IMR-90 (cell line): ENCODE data around the gene OSGEP. TPM values are rescaled to one million over a fixed set of nuclear protein-coding genes. Genes with fewer than 3 reads are reported as not detected.

ENCODE experiments used
- ATAC-seq: fragments of 200-7000 bp; cut with Tn5 transposase; 2 replicates; pipeline ENCODE4 v1.9.1; 2020; ENCODE audit warnings: low read depth, mild to moderate bottlenecking, moderate library complexity
- BruUV-seq: library from RNA; stranded (reverse); fragments of 400-500 nt; replicated peaks from 2 replicates; lab custom pipeline; 2021; lab: Mats Ljungman, UMichigan
- CTCF ChIA-PET: fragments of 300-600 bp; formaldehyde crosslinking; extraction: SDS; loops from one replicate; lab custom pipeline; 2021; ENCODE audit warnings: antibody characterized with exemption; lab: Yijun Ruan, JAX
- POLR2A ChIA-PET: fragments of 300-600 bp; sonication (Branson Sonifier 250); formaldehyde crosslinking; loops from one replicate; lab custom pipeline; 2022; ENCODE audit warnings: antibody characterized with exemption; ENCODE audit not compliant: unreplicated experiment; lab: Charles Lee
- DNase-seq: peaks from one replicate; pipeline ENCODE4 v3.0.0; 2013
- H2AFZ ChIP-seq: replicated peaks from 2 replicates; pipeline ENCODE3; 2013; ENCODE audit warnings: low read length, mild to moderate bottlenecking; ENCODE audit not compliant: poor library complexity
- H2AK5ac ChIP-seq: 2 replicates; pipeline ENCODE4 v1.6.1; 2013; ENCODE audit warnings: low read depth, low read length, inconsistent platforms
- H2AK9ac ChIP-seq: replicated peaks from 2 replicates; pipeline ENCODE3; 2013; ENCODE audit warnings: mild to moderate bottlenecking, low read depth, low read length, moderate library complexity; ENCODE audit not compliant: poor library complexity
- H2BK120ac ChIP-seq: 2 replicates; pipeline ENCODE4 v1.6.1; 2013; ENCODE audit warnings: low read depth, low read length, inconsistent platforms
- H2BK15ac ChIP-seq: 3 replicates; pipeline ENCODE4 v1.6.1; 2013; ENCODE audit warnings: low read depth, low read length, inconsistent platforms
- H2BK20ac ChIP-seq: 2 replicates; pipeline ENCODE4 v1.6.1; 2013; ENCODE audit warnings: low read depth, mild to moderate bottlenecking, inconsistent platforms, low read length, moderate library complexity
- H2BK5ac ChIP-seq: 2 replicates; pipeline ENCODE4 v1.6.1; 2013; ENCODE audit warnings: mild to moderate bottlenecking, low read depth, low read length, inconsistent platforms; ENCODE audit not compliant: poor library complexity, severe bottlenecking
- H3K14ac ChIP-seq: replicated peaks from 2 replicates; pipeline ENCODE4 v1.6.1; 2013; ENCODE audit warnings: low read depth, low read length, inconsistent platforms
- H3K18ac ChIP-seq: 2 replicates; pipeline ENCODE4 v1.6.1; 2013; ENCODE audit warnings: low read depth, low read length, control low read depth
- H3K23ac ChIP-seq: 2 replicates; pipeline ENCODE4 v1.6.1; 2013; ENCODE audit warnings: low read depth, low read length, inconsistent platforms
- H3K27ac ChIP-seq: 2 replicates; pipeline ENCODE4 v1.5.1; 2013; ENCODE audit warnings: mild to moderate bottlenecking, control low read depth, low read length; ENCODE audit not compliant: insufficient read depth
- H3K27me3 ChIP-seq: 2 replicates; pipeline ENCODE4 v1.6.1; 2013; ENCODE audit warnings: low read length; ENCODE audit not compliant: control insufficient read depth, insufficient read depth
- H3K36me3 ChIP-seq: 2 replicates; pipeline ENCODE4 v1.6.1; 2013; ENCODE audit warnings: low read length, mixed read lengths; ENCODE audit not compliant: control insufficient read depth, insufficient read depth
- H3K4ac ChIP-seq: 2 replicates; pipeline ENCODE4 v1.6.1; 2013; ENCODE audit warnings: low read depth, low read length, inconsistent platforms
- H3K4me1 ChIP-seq: 2 replicates; pipeline ENCODE4 v1.6.1; 2013; ENCODE audit warnings: low read length, mixed read lengths; ENCODE audit not compliant: control insufficient read depth, insufficient read depth
- H3K4me2 ChIP-seq: 2 replicates; pipeline ENCODE4 v1.6.1; 2013; ENCODE audit warnings: low read depth, mild to moderate bottlenecking, control low read depth, low read length, moderate library complexity
- H3K4me3 ChIP-seq: 2 replicates; pipeline ENCODE4 v1.5.1; 2013; ENCODE audit warnings: low read depth, mild to moderate bottlenecking, control low read depth, low read length, moderate library complexity; ENCODE audit not compliant: insufficient read depth
- H3K56ac ChIP-seq: 2 replicates; pipeline ENCODE4 v1.6.1; 2013; ENCODE audit warnings: low read length, inconsistent platforms; ENCODE audit not compliant: insufficient read depth; ENCODE audit errors: extremely low read depth
- H3K79me1 ChIP-seq, 2 experiments: 2 replicates each; pipeline ENCODE4 v1.6.1; 2013; ENCODE audit warnings: low read length in 2 of 2, inconsistent platforms in 1 of 2, low read depth in 1 of 2
- H3K9ac ChIP-seq: 2 replicates; pipeline ENCODE4 v1.6.1; 2013; ENCODE audit warnings: low read depth, low read length, control low read depth
- H3K9me1 ChIP-seq: 2 replicates; pipeline ENCODE4 v1.6.1; 2013; ENCODE audit warnings: low read length, inconsistent platforms; ENCODE audit not compliant: insufficient read depth
- H3K9me3 ChIP-seq: 2 replicates; pipeline ENCODE4 v1.6.1; 2013; ENCODE audit warnings: low read length; ENCODE audit not compliant: control insufficient read depth, insufficient read depth
- H4K20me1 ChIP-seq: 2 replicates; pipeline ENCODE4 v1.6.1; 2013; ENCODE audit warnings: low read length, inconsistent platforms; ENCODE audit not compliant: insufficient read depth
- H4K5ac ChIP-seq: 2 replicates; pipeline ENCODE4 v1.6.1; 2013; ENCODE audit warnings: mild to moderate bottlenecking, low read depth, low read length, control low read depth
- H4K8ac ChIP-seq, 2 experiments: 2 replicates each; pipeline ENCODE4 v1.6.1; 2013; ENCODE audit warnings: low read depth in 2 of 2, low read length in 2 of 2, control low read depth in 1 of 2, inconsistent platforms in 1 of 2
- H4K91ac ChIP-seq: 2 replicates; pipeline ENCODE4 v1.6.1; 2013; ENCODE audit warnings: low read depth, low read length, inconsistent platforms; ENCODE audit not compliant: insufficient read depth
- BHLHE40 ChIP-seq: fragments of 150-350 bp; IDR thresholded peaks from 2 replicates; pipeline ENCODE4 v1.6.1; 2016; ENCODE audit warnings: mild to moderate bottlenecking, low read depth, low read length
- CHD1 ChIP-seq: IDR thresholded peaks from 2 replicates; pipeline ENCODE4 v1.6.1; 2012; ENCODE audit warnings: low read depth, low read length, improper control_type of control experiment
- FOS ChIP-seq: fragments of 150-350 bp; IDR thresholded peaks from 2 replicates; pipeline ENCODE4 v1.6.1; 2016; ENCODE audit warnings: low read depth, low read length
- MAFK ChIP-seq: IDR thresholded peaks from 2 replicates; pipeline ENCODE4 v1.6.1; 2012; ENCODE audit warnings: low read depth, low read length, improper control_type of control experiment
- MAZ ChIP-seq: IDR thresholded peaks from 2 replicates; pipeline ENCODE4 v1.6.1; 2012; ENCODE audit warnings: low read depth, mild to moderate bottlenecking, low read length, improper control_type of control experiment, moderate library complexity, borderline replicate concordance
- MXI1 ChIP-seq: IDR thresholded peaks from 2 replicates; pipeline ENCODE4 v1.6.1; 2012; ENCODE audit warnings: low read depth, mild to moderate bottlenecking, low read length, moderate library complexity, borderline replicate concordance
- NFE2L2 ChIP-seq: fragments of 150-350 bp; IDR thresholded peaks from 2 replicates; pipeline ENCODE4 v1.6.1; 2016; ENCODE audit warnings: low read depth, mild to moderate bottlenecking, low read length
- RAD21 ChIP-seq: IDR thresholded peaks from 2 replicates; pipeline ENCODE4 v1.6.1; 2012; ENCODE audit warnings: low read length, improper control_type of control experiment
- RCOR1 ChIP-seq: IDR thresholded peaks from 2 replicates; pipeline ENCODE4 v1.6.1; 2012; ENCODE audit warnings: mild to moderate bottlenecking, low read length, improper control_type of control experiment; ENCODE audit not compliant: insufficient replicate concordance
- RFX5 ChIP-seq: IDR thresholded peaks from 2 replicates; pipeline ENCODE4 v1.8.0; 2012; ENCODE audit warnings: low read depth, mild to moderate bottlenecking, low read length, moderate library complexity
- SMC3 ChIP-seq: fragments of 150-350 bp; IDR thresholded peaks from 2 replicates; pipeline ENCODE4 v1.6.1; 2016; ENCODE audit warnings: low read depth, mild to moderate bottlenecking, antibody characterized with exemption, low read length, moderate library complexity
- WGBS, 2 experiments: methylation state at CpG; one replicate each; pipeline versions ENCODE4 v1.1.5 to v1.1.7; 2013; ENCODE audit warnings: missing lambda C conversion rate in 2 of 2; ENCODE audit not compliant: insufficient read length in 1 of 2; ENCODE audit errors: extremely low coverage in 2 of 2; 5-methylcytosine and 5-hydroxymethylcytosine counted together
- dilution Hi-C: fragments of 300-500 bp; cut with HindIII; formaldehyde crosslinking; loops from one replicate; pipeline ENCODE4 v1.14.3; 2018; ENCODE audit warnings: low sequenced_read_pairs; ENCODE audit not compliant: unreplicated experiment
- in situ Hi-C: fragments of 300-500 bp; cut with MboI; formaldehyde crosslinking; loops from 3 replicates; pipeline ENCODE4 v1.14.3; 2019; ENCODE audit warnings: low sequenced_read_pairs, inconsistent platforms, mixed read lengths
- intact Hi-C: fragments of 100-400 bp; cut with micrococcal nuclease; formaldehyde crosslinking; loops from 2 replicates; pipeline ENCODE4 v1.10.0; 2022
- polyA plus RNA-seq, 3 experiments: library from polyadenylated mRNA; depleted of rRNA; stranded (reverse); fragments of >200 nt; gene quantifications; 2 replicates each; pipeline ENCODE4 v1.2.3, GENCODE V29; 2012; ENCODE audit warnings: low replicate concordance in 1 of 3
- total RNA-seq: library from RNA; depleted of rRNA; stranded (reverse); fragments of >200 nt; gene quantifications from 2 replicates; pipeline ENCODE4 v1.2.3, GENCODE V29; 2012
- TF ChIP-seq, protein P1 (sequence below): fragments of 150-350 bp; IDR thresholded peaks from 2 replicates; pipeline ENCODE4 v1.6.1; 2016; ENCODE audit warnings: low read depth, mild to moderate bottlenecking, low read length, moderate library complexity, borderline replicate concordance
- TF ChIP-seq, protein P2 (sequence below): fragments of 150-350 bp; IDR thresholded peaks from 2 replicates; pipeline ENCODE4 v1.6.1; 2017; ENCODE audit warnings: mild to moderate bottlenecking, antibody characterized with exemption, low read length, low read depth
- TF ChIP-seq, protein P3 (sequence below): conservative IDR thresholded peaks from 2 replicates; pipeline ENCODE4 v1.5.1; 2012; ENCODE audit warnings: mild to moderate bottlenecking, low read depth, low read length, improper control_type of control experiment

Gene OSGEP
- total and polyA plus RNA-seq, 2 of the 4 experiments (the other 2 are of a cell fraction), result 24.7 to 32.4 TPM

DNA sequence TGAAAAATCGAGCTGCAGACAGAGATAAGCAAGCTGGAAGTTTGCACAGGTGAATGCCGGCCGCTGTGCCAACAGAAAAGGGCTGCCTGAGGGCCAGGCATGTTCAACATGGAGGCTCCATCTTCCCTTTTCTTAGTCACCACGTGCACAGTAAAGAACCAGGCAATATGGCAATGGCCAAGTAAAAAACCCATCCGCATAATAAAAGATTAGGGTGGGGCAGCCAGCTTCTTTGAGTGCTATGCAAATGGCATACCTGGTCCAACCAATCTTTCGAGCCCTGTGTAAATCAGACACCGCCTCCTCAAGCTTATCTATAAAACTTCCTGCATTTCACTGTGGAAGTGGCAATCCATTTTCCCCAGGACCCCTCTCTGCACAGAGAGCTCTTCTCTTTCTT is 31.3 kb upstream of the OSGEP start:
- Histone ChIP-seq H3K9ac (no peak overlapping the region), H2BK120ac (no peak overlapping the region), H4K20me1 (no peaks in the 10 kb centered on the region), H3K9me3 (no peaks in the 10 kb centered on the region), H3K4me3 (no peak overlapping the region), H3K27ac (no peak overlapping the region), H3K36me3 (no peaks in the 10 kb centered on the region), H3K56ac (no peak overlapping the region), H2BK15ac (no peak overlapping the region), H2AK9ac (no peak overlapping the region), H2AFZ (no peak overlapping the region), H2BK5ac (no peak overlapping the region), H2BK20ac (no peak overlapping the region), H4K8ac (no peak overlapping the region), H2AK5ac (no peak overlapping the region), H4K5ac (no peak overlapping the region), H3K9me1 (no peaks in the 10 kb centered on the region), H3K23ac (no peak overlapping the region), H3K14ac (no peak overlapping the region), H3K27me3 (no peaks in the 10 kb centered on the region; the same call in none of the 2 replicates), H3K4me2 (no peak overlapping the region), H3K4ac (no peak overlapping the region), H4K91ac (no peak overlapping the region), H3K18ac (no peak overlapping the region), H3K4me1 (no peaks in the 10 kb centered on the region), H3K79me1 (no peaks in the 10 kb centered on the region)
- WGBS, 2 experiments, result 57% methylated on average over 2 of the region's 7 CpGs; no CpG with 5 or more reads in 1 of the 2 experiments
- TF ChIP-seq FOS (no peak), RCOR1 (no peak), RAD21 (no peak), MAFK (no peak), MAZ (no peak), CHD1 (no peak), NFE2L2 (no peak), SMC3 (no peak), RFX5 (no peak), MXI1 (no peak), BHLHE40 (no peak)
- TF ChIP-seq, protein P1, sequence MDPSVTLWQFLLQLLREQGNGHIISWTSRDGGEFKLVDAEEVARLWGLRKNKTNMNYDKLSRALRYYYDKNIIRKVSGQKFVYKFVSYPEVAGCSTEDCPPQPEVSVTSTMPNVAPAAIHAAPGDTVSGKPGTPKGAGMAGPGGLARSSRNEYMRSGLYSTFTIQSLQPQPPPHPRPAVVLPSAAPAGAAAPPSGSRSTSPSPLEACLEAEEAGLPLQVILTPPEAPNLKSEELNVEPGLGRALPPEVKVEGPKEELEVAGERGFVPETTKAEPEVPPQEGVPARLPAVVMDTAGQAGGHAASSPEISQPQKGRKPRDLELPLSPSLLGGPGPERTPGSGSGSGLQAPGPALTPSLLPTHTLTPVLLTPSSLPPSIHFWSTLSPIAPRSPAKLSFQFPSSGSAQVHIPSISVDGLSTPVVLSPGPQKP, result no peak
- TF ChIP-seq, protein P2, sequence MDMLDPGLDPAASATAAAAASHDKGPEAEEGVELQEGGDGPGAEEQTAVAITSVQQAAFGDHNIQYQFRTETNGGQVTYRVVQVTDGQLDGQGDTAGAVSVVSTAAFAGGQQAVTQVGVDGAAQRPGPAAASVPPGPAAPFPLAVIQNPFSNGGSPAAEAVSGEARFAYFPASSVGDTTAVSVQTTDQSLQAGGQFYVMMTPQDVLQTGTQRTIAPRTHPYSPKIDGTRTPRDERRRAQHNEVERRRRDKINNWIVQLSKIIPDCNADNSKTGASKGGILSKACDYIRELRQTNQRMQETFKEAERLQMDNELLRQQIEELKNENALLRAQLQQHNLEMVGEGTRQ, result no peak
- TF ChIP-seq, protein P3, sequence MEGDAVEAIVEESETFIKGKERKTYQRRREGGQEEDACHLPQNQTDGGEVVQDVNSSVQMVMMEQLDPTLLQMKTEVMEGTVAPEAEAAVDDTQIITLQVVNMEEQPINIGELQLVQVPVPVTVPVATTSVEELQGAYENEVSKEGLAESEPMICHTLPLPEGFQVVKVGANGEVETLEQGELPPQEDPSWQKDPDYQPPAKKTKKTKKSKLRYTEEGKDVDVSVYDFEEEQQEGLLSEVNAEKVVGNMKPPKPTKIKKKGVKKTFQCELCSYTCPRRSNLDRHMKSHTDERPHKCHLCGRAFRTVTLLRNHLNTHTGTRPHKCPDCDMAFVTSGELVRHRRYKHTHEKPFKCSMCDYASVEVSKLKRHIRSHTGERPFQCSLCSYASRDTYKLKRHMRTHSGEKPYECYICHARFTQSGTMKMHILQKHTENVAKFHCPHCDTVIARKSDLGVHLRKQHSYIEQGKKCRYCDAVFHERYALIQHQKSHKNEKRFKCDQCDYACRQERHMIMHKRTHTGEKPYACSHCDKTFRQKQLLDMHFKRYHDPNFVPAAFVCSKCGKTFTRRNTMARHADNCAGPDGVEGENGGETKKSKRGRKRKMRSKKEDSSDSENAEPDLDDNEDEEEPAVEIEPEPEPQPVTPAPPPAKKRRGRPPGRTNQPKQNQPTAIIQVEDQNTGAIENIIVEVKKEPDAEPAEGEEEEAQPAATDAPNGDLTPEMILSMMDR, result no peak
- in situ Hi-C loops, result no loop called here
- DNase-seq, result no peak
- no peak for ATAC-seq
- BruUV-seq, result no TSS peak
- POLR2A ChIA-PET, result no interaction called here
- dilution Hi-C loops, result no loop called here
- intact Hi-C loops, result loop anchor here (10.0 kb wide), 1 partner anchor 1709 kb away; no protein-coding TSS in a partner anchor
- CTCF ChIA-PET, result no interaction called here
